Parathyroid adenoma (tissue), 2 donors: ENCODE results near the gene PYCR2.

Source experiments
- H2AFZ ChIP-seq: fragments of 300-600 bp; sonication (generic); one replicate; pipeline ENCODE4 v1.7.0; 2017; ENCODE audit warnings: antibody characterized with exemption, mild to moderate bottlenecking
- H3K27ac ChIP-seq: fragments of 300-600 bp; sonication (generic); one replicate; pipeline ENCODE4 v1.7.0; 2017
- H3K27me3 ChIP-seq: fragments of 300-600 bp; sonication (generic); one replicate; pipeline ENCODE4 v1.7.0; 2017; ENCODE audit warnings: low read length; ENCODE audit not compliant: control insufficient read depth, insufficient read depth
- H3K36me3 ChIP-seq: fragments of 300-600 bp; sonication (generic); one replicate; pipeline ENCODE4 v1.7.0; 2017; ENCODE audit warnings: low read length; ENCODE audit not compliant: control insufficient read depth, insufficient read depth
- H3K4me1 ChIP-seq: fragments of 300-600 bp; sonication (generic); one replicate; pipeline ENCODE4 v1.7.0; 2017; ENCODE audit warnings: control low read depth
- H3K4me2 ChIP-seq: fragments of 300-600 bp; sonication (generic); one replicate; pipeline ENCODE4 v1.7.0; 2017; ENCODE audit warnings: low read length
- H3K4me3 ChIP-seq: fragments of 300-600 bp; sonication (generic); one replicate; pipeline ENCODE4 v1.7.0; 2017; ENCODE audit warnings: low read depth, low read length
- H3K79me2 ChIP-seq: fragments of 300-600 bp; sonication (generic); one replicate; pipeline ENCODE4 v1.7.0; 2017; ENCODE audit warnings: control low read depth
- H3K9ac ChIP-seq: fragments of 300-600 bp; sonication (generic); one replicate; pipeline ENCODE4 v1.7.0; 2017; ENCODE audit warnings: mild to moderate bottlenecking
- H3K9me3 ChIP-seq: fragments of 300-600 bp; sonication (generic); one replicate; pipeline ENCODE4 v1.7.0; 2017; ENCODE audit warnings: low read length; ENCODE audit not compliant: control insufficient read depth
- TF ChIP-seq, protein P1 (sequence below): fragments of 300-600 bp; sonication (generic); IDR thresholded peaks from one replicate; pipeline ENCODE4 v1.7.0; 2017; ENCODE audit warnings: antibody characterized with exemption, mild to moderate bottlenecking
- donor health status: primary hyperparathyroidism.

The PYCR2 gene

DNA sequence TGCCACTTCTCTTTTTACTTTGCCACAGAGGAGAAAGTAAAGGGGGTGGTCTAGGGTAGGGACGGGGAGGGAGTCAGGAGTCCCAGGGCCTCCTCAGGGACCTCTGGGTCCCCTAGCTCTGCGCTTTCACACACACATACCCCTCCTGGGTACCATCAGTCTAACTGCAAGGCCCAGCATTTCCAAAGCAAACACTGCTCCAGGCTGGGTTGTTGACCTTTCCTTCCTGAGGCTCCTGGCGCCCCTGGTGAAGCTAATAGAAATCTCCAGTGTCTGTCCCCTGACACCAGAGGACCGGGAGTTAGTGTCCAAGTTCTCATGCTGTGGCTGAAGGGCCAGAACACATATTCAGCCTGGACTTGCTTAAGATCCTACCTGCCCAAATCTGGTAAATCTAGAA, 45.8 kb downstream of the PYCR2 start:
- no peaks in the 10 kb centered on the region for H3K79me2 ChIP-seq
- no peak overlapping the region for H3K4me3 ChIP-seq
- H3K36me3 ChIP-seq = no peaks in the 10 kb centered on the region
- H3K4me2 ChIP-seq = no peak overlapping the region
- H3K4me1 ChIP-seq = peaks cover 5% of the 10 kb centered on the region
- H3K27me3 ChIP-seq = no peaks in the 10 kb centered on the region
- no peak overlapping the region for H3K9ac ChIP-seq
- no peak overlapping the region for H2AFZ ChIP-seq
- no peaks in the 10 kb centered on the region for H3K9me3 ChIP-seq
- no peak overlapping the region for H3K27ac ChIP-seq
- TF ChIP-seq, protein P1, sequence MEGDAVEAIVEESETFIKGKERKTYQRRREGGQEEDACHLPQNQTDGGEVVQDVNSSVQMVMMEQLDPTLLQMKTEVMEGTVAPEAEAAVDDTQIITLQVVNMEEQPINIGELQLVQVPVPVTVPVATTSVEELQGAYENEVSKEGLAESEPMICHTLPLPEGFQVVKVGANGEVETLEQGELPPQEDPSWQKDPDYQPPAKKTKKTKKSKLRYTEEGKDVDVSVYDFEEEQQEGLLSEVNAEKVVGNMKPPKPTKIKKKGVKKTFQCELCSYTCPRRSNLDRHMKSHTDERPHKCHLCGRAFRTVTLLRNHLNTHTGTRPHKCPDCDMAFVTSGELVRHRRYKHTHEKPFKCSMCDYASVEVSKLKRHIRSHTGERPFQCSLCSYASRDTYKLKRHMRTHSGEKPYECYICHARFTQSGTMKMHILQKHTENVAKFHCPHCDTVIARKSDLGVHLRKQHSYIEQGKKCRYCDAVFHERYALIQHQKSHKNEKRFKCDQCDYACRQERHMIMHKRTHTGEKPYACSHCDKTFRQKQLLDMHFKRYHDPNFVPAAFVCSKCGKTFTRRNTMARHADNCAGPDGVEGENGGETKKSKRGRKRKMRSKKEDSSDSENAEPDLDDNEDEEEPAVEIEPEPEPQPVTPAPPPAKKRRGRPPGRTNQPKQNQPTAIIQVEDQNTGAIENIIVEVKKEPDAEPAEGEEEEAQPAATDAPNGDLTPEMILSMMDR = no peak

DNA sequence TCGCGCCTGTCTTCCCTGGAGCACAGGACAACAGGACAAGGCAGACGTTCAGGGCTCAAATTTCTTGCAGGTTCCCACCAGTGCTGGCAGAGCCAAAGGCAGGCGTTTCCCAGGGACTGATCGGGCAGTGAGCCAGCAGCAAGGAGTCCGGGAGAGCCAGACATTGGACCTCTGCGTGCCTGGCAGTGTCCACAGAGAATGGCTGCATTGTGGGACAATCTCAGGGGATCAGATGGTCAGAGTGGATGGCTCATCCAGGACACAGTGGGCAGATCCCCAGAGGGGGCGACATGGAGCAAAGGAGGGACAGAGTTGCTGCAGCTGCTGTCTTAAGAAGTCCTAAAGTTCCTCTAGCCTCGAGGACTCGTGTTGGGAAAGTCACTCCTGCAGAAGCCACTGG, 46.5 kb downstream of the PYCR2 start:
- H3K4me2 ChIP-seq = no peak overlapping the region
- H3K4me1 ChIP-seq = peaks cover 5% of the 10 kb centered on the region
- no peak overlapping the region for H2AFZ ChIP-seq
- H3K27me3 ChIP-seq = no peaks in the 10 kb centered on the region
- H3K9me3 ChIP-seq = no peaks in the 10 kb centered on the region
- H3K27ac ChIP-seq = no peak overlapping the region
- no peaks in the 10 kb centered on the region for H3K36me3 ChIP-seq
- no peaks in the 10 kb centered on the region for H3K79me2 ChIP-seq
- H3K9ac ChIP-seq = no peak overlapping the region
- no peak overlapping the region for H3K4me3 ChIP-seq
- TF ChIP-seq, protein P1 = peak; percentile 42

DNA sequence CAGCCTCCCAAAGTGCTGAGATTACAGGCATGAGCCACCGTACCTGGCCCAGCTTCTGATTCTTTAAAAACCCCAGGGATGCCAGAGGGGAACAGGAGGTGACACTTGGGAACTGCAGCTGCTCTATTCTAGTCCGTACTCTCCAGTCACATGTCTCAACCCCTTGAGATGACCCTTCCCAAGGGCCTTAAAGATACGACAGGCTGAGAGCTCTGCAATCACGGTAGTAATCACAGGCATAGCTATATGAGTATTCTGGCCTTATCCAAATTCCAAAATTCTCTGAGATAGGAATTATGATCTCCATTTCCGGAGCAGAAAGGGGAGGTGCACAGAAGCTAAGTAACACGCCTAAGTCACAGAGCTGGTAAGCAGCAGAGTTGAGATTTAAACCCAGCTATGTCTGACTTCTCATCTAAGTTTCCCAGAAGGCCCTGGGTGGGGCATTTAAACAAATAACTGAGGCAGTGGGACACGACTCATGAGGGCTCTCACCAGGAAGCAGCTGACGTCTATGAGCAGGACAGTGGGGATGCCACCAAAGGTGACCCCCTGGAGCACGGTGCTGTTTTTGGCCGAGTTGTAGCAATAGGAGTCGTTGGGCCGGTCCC, 47.0 kb downstream of the PYCR2 start:
- no peak overlapping the region for H3K4me2 ChIP-seq
- H3K4me1 ChIP-seq = peaks cover 5% of the 10 kb centered on the region
- no peak overlapping the region for H3K9ac ChIP-seq
- H3K27ac ChIP-seq = no peak overlapping the region
- no peak overlapping the region for H2AFZ ChIP-seq
- H3K79me2 ChIP-seq = no peaks in the 10 kb centered on the region
- no peaks in the 10 kb centered on the region for H3K9me3 ChIP-seq
- H3K36me3 ChIP-seq = no peaks in the 10 kb centered on the region
- H3K27me3 ChIP-seq = no peaks in the 10 kb centered on the region
- TF ChIP-seq, protein P1 = no peak
- no peak overlapping the region for H3K4me3 ChIP-seq

DNA sequence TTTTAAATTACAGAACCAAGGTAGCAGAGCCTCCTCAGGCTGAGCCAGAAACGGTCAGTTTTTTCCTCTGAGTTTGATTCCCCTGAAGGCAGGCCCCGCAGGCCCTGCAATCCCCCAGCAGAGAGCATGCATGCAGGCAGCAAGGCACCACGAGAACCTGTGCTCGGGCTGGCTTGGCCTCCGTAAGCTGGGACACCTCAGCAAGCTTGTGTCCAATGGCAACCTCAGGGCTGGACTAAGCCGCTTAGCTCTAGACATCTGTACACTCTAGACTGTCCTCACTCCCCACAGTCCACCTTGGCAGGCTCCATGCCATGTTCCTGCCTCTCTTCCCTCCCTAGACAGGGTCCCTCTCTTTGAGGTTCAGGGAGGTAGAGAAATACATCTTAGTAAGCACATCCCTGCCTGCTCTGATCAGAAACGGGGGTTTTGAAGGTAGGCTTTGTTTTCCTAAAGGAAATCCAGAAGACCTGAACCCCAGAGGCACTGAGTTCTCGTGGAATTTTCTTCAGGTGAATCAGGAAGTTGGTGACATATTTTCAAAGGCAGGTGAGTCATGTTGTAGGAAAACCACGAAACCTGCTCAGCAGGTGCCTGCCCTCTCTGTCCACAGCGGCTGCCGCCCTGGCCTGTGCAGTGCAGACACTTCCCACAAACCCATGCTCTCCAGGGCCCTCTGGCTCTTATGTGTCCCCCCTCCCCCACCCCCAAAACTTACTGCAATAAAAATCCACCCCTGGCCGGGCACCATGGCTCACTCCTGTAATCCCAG, 48.8 kb downstream of the PYCR2 start:
- Histone ChIP-seq H3K36me3 (no peaks in the 10 kb centered on the region), H3K4me2 (no peak overlapping the region), H3K27me3 (no peaks in the 10 kb centered on the region), H3K27ac (no peak overlapping the region), H2AFZ (no peak overlapping the region), H3K9me3 (no peaks in the 10 kb centered on the region), H3K79me2 (no peaks in the 10 kb centered on the region), H3K9ac (no peak overlapping the region), H3K4me3 (no peak overlapping the region), H3K4me1 (peaks cover 7% of the 10 kb centered on the region)
- TF ChIP-seq, protein P1 = no peak

DNA sequence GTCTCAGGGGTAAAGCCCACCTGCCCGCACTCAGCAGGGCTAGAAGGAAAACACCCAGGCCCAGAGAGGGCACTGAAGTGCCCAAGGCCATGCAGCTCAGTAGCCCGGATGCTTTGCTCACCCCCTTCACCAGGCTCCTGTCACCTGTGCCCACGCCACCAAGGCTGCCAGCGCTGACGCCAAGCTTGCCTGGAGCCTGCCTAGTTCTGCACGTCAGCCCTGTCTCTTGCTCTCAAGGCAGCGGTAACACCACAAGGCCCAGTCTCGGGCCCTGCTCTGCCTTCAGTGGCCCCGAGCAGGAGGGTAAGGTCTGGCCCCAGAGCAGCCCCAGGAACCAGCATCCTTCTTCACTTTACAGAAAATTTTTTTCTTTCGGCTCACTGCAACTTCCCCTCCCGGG, 49.6 kb downstream of the PYCR2 start:
- TF ChIP-seq, protein P1 = no peak
- H3K36me3 ChIP-seq = no peaks in the 10 kb centered on the region
- no peak overlapping the region for H3K4me3 ChIP-seq
- H3K27ac ChIP-seq = no peak overlapping the region
- no peaks in the 10 kb centered on the region for H3K27me3 ChIP-seq
- H3K9me3 ChIP-seq = no peaks in the 10 kb centered on the region
- H3K4me1 ChIP-seq = peaks cover 7% of the 10 kb centered on the region
- no peak overlapping the region for H2AFZ ChIP-seq
- no peak overlapping the region for H3K9ac ChIP-seq
- no peak overlapping the region for H3K4me2 ChIP-seq
- no peaks in the 10 kb centered on the region for H3K79me2 ChIP-seq
